Thyroid gland (tissue), 4 donors: ENCODE data around the gene DGKD.

Source experiments
- POLR2A ChIP-seq, 2 donors: fragments of 450-650 bp; IDR thresholded peaks; one replicate each; pipeline ENCODE4 v1.6.1; 2017; ENCODE audit warnings: antibody characterized with exemption in 2 of 2, mild to moderate bottlenecking in 2 of 2, moderate library complexity in 1 of 2
- TF ChIP-seq, protein P1 (sequence below), 6 experiments: fragments of 200-600 bp in 3 of 6; fragments of 450-650 bp in 3 of 6; sonication (generic) in 3 of 6; IDR thresholded peaks; one replicate each; pipeline ENCODE4 v1.5.1; 2016 to 2019; ENCODE audit warnings: antibody characterized with exemption in 6 of 6, mild to moderate bottlenecking in 2 of 6, inconsistent platforms in 1 of 6, moderate library complexity in 1 of 6

DNA sequence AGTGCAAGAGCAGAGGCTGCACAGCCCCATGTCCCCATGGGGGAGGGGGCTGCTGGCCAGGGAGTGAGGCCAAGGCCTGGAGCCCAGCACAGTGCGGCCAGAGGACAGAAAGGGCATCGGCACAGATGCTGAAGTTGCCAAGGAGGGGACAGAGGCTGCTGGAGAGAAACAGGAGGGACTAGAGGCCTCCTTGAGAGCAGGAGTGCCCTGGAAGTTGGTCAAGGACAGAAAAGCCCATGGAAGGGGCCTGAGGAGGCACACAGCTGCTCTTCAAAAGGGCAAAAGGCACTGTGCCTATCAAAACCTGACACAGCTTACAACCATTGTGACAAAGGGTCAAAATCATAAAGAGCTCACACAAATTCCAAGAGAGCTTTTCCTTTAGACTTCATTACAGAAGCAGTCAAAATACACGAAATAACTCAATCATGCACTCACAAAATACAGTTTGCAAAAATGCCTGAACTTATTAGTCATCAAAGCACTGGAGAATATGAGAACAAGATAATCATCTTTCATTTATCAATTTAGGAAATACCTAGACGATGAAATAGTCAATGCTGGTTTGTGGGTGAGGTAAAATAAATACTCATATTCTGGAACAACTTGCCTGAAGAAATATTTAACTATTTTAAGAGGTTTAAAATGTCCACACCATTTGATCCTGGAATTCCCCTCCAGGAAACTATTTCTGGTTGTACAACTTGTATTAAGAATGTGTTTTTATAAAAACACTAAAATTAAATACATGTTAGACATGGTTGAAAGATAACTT, 132.7 kb downstream of the DGKD start:
- TF ChIP-seq, protein P1, sequence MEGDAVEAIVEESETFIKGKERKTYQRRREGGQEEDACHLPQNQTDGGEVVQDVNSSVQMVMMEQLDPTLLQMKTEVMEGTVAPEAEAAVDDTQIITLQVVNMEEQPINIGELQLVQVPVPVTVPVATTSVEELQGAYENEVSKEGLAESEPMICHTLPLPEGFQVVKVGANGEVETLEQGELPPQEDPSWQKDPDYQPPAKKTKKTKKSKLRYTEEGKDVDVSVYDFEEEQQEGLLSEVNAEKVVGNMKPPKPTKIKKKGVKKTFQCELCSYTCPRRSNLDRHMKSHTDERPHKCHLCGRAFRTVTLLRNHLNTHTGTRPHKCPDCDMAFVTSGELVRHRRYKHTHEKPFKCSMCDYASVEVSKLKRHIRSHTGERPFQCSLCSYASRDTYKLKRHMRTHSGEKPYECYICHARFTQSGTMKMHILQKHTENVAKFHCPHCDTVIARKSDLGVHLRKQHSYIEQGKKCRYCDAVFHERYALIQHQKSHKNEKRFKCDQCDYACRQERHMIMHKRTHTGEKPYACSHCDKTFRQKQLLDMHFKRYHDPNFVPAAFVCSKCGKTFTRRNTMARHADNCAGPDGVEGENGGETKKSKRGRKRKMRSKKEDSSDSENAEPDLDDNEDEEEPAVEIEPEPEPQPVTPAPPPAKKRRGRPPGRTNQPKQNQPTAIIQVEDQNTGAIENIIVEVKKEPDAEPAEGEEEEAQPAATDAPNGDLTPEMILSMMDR (IDR thresholded peaks at IDR 0.05), result no peak
- no peak for TF ChIP-seq POLR2A (IDR thresholded peaks at IDR 0.05)
